ENCODE results near the gene OR5H2.
"Not testable (repeated sequence)": the region's sequence is repeated elsewhere in the genome, so short reads cannot be mapped to it uniquely, and the experiment has no call there.

The OR5H2 gene

GRCh38 chr3:98282205-98282604, at the start of gene OR5H2:
TSS of gene OR5H2 (plus strand) at chr3:98282505. CDS start at chr3:98282903, 398 bp downstream.
- DNase-seq (ENCODE audit: low read depth, low spot score): no peak

GRCh38 chr3:98233468-98233867, 48.8 kb upstream of the OR5H2 start:
- DNase-seq (ENCODE audit: low read depth, low spot score): no peak

- no peak for DNase-seq (ENCODE audit: low read depth, low spot score)
These were observed 42.2 kb upstream of the OR5H2 start for GRCh38 chr3:98240131-98240530.

GRCh38 chr3:98242155-98242554, 40.1 kb upstream of the OR5H2 start:
- no peak for DNase-seq (ENCODE audit: low read depth, low spot score)

- DNase-seq (ENCODE audit: low read depth, low spot score): no peak
These were observed 38.5 kb upstream of the OR5H2 start for GRCh38 chr3:98243843-98244242.

GRCh38 chr3:98246142-98246541, 36.2 kb upstream of the OR5H2 start:
- DNase-seq (ENCODE audit: low read depth, low spot score): no peak

GRCh38 chr3:98256026-98256425, 26.3 kb upstream of the OR5H2 start:
- not testable (repeated sequence) for DNase-seq (ENCODE audit: low read depth, low spot score)

GRCh38 chr3:98259707-98260106, 22.6 kb upstream of the OR5H2 start:
- no peak for DNase-seq (ENCODE audit: low read depth, low spot score)

- DNase-seq (ENCODE audit: low read depth, low spot score): no peak
These were observed 20.3 kb upstream of the OR5H2 start for GRCh38 chr3:98262046-98262445.

GRCh38 chr3:98263944-98264343, 18.4 kb upstream of the OR5H2 start, which contains the start of gene OR5H6:
TSS of gene OR5H6 (plus strand) at chr3:98264244. CDS start at chr3:98264333, 89 bp downstream.
- DNase-seq (ENCODE audit: low read depth, low spot score): no peak

GRCh38 chr3:98269846-98270245, 12.5 kb upstream of the OR5H2 start:
- DNase-seq (ENCODE audit: low read depth, low spot score): no peak

GRCh38 chr3:98272126-98272525, 10.2 kb upstream of the OR5H2 start:
- DNase-seq (ENCODE audit: low read depth, low spot score): no peak

- DNase-seq (ENCODE audit: low read depth, low spot score): no peak
These were observed 7.4 kb upstream of the OR5H2 start for GRCh38 chr3:98274914-98275313.

- no peak for DNase-seq (ENCODE audit: low read depth, low spot score)
These were observed 8.6 kb downstream of the OR5H2 start for GRCh38 chr3:98290916-98291315.

GRCh38 chr3:98291332-98291957, 9.1 kb downstream of the OR5H2 start:
- DNase-seq (ENCODE audit: low read depth, low spot score): no peak

GRCh38 chr3:98322101-98322500, 39.8 kb downstream of the OR5H2 start:
- no peak for DNase-seq (ENCODE audit: low read depth, low spot score)

GRCh38 chr3:98322686-98323085, 40.4 kb downstream of the OR5H2 start:
- no peak for DNase-seq (ENCODE audit: low read depth, low spot score)

- no peak for DNase-seq (ENCODE audit: low read depth, low spot score)
These were observed 41.1 kb downstream of the OR5H2 start for GRCh38 chr3:98323425-98323824.

GRCh38 chr3:98325055-98325454, 42.8 kb downstream of the OR5H2 start:
- DNase-seq (ENCODE audit: low read depth, low spot score): no peak

- no peak for DNase-seq (ENCODE audit: low read depth, low spot score)
These were observed 44.0 kb downstream of the OR5H2 start for GRCh38 chr3:98326105-98326893.

- DNase-seq (ENCODE audit: low read depth, low spot score): no peak
These were observed 44.6 kb downstream of the OR5H2 start for GRCh38 chr3:98326945-98327344.

GRCh38 chr3:98328933-98329332, 46.6 kb downstream of the OR5H2 start:
- no peak for DNase-seq (ENCODE audit: low read depth, low spot score)

Measured in smooth muscle cell of the brain vasculature (primary cell).